Right lobe of liver (tissue), 6 donors: ENCODE measurements around the gene LRFN2. TPM values are rescaled to one million over a fixed set of nuclear protein-coding genes. Genes with fewer than 3 reads are reported as not detected.

Source experiments
- ATAC-seq, 4 donors: fragments of 200-7000 bp; cut with Tn5 transposase; one replicate each; pipeline ENCODE4 v1.9.1; 2020; ENCODE audit warnings: mild to moderate bottlenecking in 4 of 4, moderate library complexity in 4 of 4
- DNase-seq, 3 donors: peaks; one replicate each; pipeline ENCODE4 v3.0.0-alpha.2; 2020
- H3K27ac ChIP-seq, 3 donors: fragments of 200-600 bp; one replicate each; pipeline ENCODE4 v1.8.0; 2022
- H3K27me3 ChIP-seq, 2 donors: fragments of 200-600 bp; one replicate each; pipeline ENCODE4 v1.8.0; 2022
- H3K36me3 ChIP-seq, 4 donors: fragments of 200-600 bp; sonication (generic) in 1 of 4; one replicate each; pipeline versions ENCODE4 v1.5.1 to v1.8.0; 2017 to 2022; ENCODE audit warnings: control low read depth in 1 of 4
- H3K4me1 ChIP-seq, 4 donors: fragments of 200-600 bp; sonication (generic) in 1 of 4; one replicate each; pipeline versions ENCODE4 v1.5.1 to v1.8.0; 2017 to 2022; ENCODE audit warnings: control low read depth in 1 of 4
- H3K4me3 ChIP-seq, 3 donors: fragments of 200-600 bp; one replicate each; pipeline ENCODE4 v1.8.0; 2022
- H3K9me3 ChIP-seq, 4 donors: fragments of 200-600 bp; sonication (generic) in 1 of 4; one replicate each; pipeline versions ENCODE4 v1.5.1 to v1.8.0; 2017 to 2022; ENCODE audit warnings: control low read depth in 1 of 4
- POLR2A ChIP-seq: fragments of 450-650 bp; IDR thresholded peaks from one replicate; pipeline ENCODE4 v1.6.1; 2017; ENCODE audit warnings: antibody characterized with exemption, mild to moderate bottlenecking
- WGBS: methylation state at CpG from one replicate; pipeline ENCODE4 v1.1.6; 2018; ENCODE audit warnings: low coverage, low lambda C conversion rate; ENCODE audit not compliant: insufficient coverage; ENCODE audit errors: missing lambda C conversion rate; 5-methylcytosine and 5-hydroxymethylcytosine counted together
- intact Hi-C, 2 donors: fragments of 100-400 bp; cut with DNase I; formaldehyde crosslinking; loops; one replicate each; pipeline versions ENCODE4 v1.11.2 to v1.14.1; 2022
- total RNA-seq, 6 experiments: library from RNA; depleted of rRNA in 2 of 6; stranded (reverse); fragments of >200 nt in 2 of 6; fragmentation: NEBNext Ultra II Directional in 3 of 6; extraction: Animal tissue kit (Norgen Biotek cat#: 25700) in 3 of 6; gene quantifications; one replicate each; pipeline versions ENCODE4 v1.1.0 to v1.2.4, GENCODE V29; 2016 to 2023
- TF ChIP-seq, protein P1 (sequence below), 4 donors: fragments of 200-600 bp in 3 of 4; fragments of 450-650 bp in 1 of 4; IDR thresholded peaks; one replicate each; pipeline versions ENCODE4 v1.5.1 to v1.8.0; 2016 to 2022; ENCODE audit warnings: antibody characterized with exemption in 4 of 4, mild to moderate bottlenecking in 2 of 4
- donor health status: DM: no; HTN: yes; CAD: no.
- donor health status: DM: no; HTN: no; CAD: no.
- donor health status: DM: no; HTN: no; CAD: no.
- donor health status: DM: no; HTN: yes; CAD: no.
- donor health status: DM: no; HTN: yes; CAD: no.

LRFN2 gene
- total RNA-seq, 6 experiments from 2014 or later: 0.19 TPM; not detected in 5

DNA sequence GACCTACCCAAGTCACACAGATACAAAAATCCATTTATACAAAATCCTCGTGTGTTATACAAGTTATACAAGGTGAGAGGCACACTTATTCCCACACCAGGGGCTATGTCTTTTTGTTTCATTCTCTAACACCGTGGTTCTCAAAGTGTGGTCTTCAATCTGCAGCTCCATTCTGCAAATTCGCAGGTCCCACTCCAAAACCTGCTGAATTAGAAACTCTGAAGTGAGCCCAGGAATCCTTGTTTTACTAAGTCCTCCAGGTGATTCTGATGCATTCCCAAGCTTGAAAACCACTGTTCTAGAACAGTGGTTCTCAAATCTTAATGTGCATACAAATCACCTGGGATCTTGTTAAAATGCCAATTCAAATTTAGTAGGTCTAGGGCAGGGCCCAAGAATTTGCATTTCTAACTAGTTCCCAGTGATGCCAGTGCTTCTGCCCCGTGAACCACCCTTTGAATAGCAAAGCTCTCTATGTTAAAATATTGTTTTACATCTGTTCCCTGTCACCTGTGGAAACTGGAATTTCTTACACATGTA, 35.1 kb downstream of the LRFN2 start:
- H3K27ac ChIP-seq: no peak overlapping the region
- H3K4me1 ChIP-seq: no peaks in the 10 kb centered on the region
- no peak for ATAC-seq
- TF ChIP-seq, protein P1, sequence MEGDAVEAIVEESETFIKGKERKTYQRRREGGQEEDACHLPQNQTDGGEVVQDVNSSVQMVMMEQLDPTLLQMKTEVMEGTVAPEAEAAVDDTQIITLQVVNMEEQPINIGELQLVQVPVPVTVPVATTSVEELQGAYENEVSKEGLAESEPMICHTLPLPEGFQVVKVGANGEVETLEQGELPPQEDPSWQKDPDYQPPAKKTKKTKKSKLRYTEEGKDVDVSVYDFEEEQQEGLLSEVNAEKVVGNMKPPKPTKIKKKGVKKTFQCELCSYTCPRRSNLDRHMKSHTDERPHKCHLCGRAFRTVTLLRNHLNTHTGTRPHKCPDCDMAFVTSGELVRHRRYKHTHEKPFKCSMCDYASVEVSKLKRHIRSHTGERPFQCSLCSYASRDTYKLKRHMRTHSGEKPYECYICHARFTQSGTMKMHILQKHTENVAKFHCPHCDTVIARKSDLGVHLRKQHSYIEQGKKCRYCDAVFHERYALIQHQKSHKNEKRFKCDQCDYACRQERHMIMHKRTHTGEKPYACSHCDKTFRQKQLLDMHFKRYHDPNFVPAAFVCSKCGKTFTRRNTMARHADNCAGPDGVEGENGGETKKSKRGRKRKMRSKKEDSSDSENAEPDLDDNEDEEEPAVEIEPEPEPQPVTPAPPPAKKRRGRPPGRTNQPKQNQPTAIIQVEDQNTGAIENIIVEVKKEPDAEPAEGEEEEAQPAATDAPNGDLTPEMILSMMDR (IDR thresholded peaks at IDR 0.05): no peak
- no peak for TF ChIP-seq POLR2A
- H3K4me3 ChIP-seq: no peak overlapping the region
- no peak for DNase-seq
- no peaks in the 10 kb centered on the region for H3K9me3 ChIP-seq
- WGBS: 71% methylated on average over 4 of the region's 4 CpGs
- intact Hi-C loops: no loop called here
- H3K36me3 ChIP-seq: no peaks in the 10 kb centered on the region
- H3K27me3 ChIP-seq: no peaks in the 10 kb centered on the region

DNA sequence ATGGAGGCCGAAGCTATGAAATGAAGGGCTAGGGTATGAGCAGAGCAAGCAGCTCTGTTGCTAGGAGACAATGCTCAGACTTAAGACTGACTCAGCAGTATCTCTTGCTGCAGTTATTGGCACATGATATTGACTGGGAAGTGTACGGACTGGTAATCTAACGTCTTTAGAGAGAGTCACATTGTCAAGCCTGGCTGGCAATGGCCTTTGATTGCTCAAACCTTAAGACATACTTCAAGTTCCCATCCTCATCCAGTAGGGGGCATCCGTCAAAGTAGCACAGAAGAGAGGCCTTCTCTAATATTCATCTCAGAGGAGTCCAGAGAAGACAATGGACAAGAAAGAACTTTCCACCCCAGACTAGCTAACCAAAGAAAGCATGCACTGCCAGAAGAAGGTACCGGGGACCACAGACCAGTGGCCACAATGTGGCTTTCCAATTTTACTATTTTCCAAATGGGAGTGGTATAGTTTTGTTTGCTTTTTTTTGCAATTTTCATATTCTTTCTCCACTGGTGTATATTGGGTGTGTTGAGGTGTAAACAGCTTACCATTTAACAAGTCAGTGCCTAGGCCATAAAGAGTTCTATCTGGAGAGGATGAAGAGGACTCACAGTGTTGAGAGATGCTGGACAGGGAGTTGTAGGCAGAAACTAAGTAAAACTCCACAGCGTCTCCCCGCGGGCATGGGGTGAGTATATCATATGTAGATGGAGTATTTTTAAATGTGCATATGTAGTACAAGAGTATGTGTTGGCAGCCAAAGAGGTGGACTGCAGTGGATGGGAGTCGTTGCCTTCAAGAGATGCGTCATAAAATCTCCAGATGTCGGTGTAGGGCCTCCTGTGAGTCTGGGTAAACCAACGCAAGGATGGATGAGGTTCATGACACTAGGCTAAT, 36.7 kb downstream of the LRFN2 start:
- no peak for TF ChIP-seq POLR2A
- TF ChIP-seq, protein P1 (IDR thresholded peaks at IDR 0.05): peak; percentile 17 to 59 (median 44)
- Histone ChIP-seq H3K4me3 (no peak overlapping the region), H3K9me3 (no peaks in the 10 kb centered on the region), H3K4me1 (no peaks in the 10 kb centered on the region), H3K27ac (no peak overlapping the region), H3K36me3 (no peaks in the 10 kb centered on the region), H3K27me3 (no peaks in the 10 kb centered on the region)
- intact Hi-C loops: no loop called here
- WGBS: 82% methylated on average over 10 of the region's 12 CpGs
- DNase-seq: no peak
- ATAC-seq: peak; percentile 51 to 74 (median 56)

DNA sequence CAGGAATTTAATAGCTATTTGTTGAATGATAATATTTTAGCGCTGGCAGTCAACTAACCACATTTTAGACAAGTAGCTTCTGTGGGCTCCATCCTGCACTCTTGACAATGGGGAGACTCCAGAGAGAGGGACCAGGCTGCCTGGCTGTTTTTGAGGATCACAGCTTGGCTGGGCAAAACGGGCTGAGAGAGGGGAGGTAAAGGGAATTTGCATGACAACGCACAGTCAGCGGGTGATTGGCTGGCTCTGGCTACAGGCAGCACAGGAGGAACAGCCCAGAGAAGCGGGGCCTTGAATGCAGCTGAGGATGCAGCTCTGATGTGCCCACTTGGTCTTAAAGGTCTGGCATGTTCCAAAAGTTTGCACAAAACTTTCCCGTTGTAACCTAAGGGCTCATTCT, 41.2 kb downstream of the LRFN2 start:
- TF ChIP-seq POLR2A: no peak
- TF ChIP-seq, protein P1 (IDR thresholded peaks at IDR 0.05): no peak
- Histone ChIP-seq H3K27ac (no peak overlapping the region), H3K9me3 (no peaks in the 10 kb centered on the region), H3K27me3 (no peaks in the 10 kb centered on the region), H3K36me3 (no peaks in the 10 kb centered on the region), H3K4me3 (no peak overlapping the region), H3K4me1 (no peaks in the 10 kb centered on the region)
- intact Hi-C loops: no loop called here
- no peak for DNase-seq
- WGBS: 46% methylated on average over 3 of the region's 6 CpGs
- no peak for ATAC-seq

DNA sequence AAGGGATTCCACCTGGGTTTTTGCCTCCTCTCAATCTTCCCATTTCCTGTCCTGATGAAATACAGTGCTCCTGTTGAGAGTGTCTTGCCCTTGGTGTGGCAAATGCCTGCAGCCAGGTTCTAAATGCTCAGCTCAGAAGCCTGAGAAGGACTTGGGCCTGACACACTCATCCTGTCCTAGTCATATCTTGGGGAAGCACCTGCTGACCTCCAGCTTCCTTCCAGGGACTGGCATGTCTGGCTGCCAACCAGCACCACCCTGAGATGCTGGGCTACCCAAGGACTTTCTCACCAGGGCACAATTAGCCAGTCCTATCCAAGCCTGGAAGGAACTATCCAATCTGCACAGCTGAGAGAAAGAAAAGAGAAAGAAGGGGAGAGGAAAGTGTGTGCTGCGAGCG, 43.4 kb downstream of the LRFN2 start:
- Histone ChIP-seq H3K4me1 (no peaks in the 10 kb centered on the region), H3K27ac (no peak overlapping the region), H3K9me3 (no peaks in the 10 kb centered on the region), H3K4me3 (no peak overlapping the region), H3K27me3 (no peaks in the 10 kb centered on the region), H3K36me3 (no peaks in the 10 kb centered on the region)
- 60% methylated on average over 2 of the region's 2 CpGs for WGBS
- no peak for ATAC-seq
- TF ChIP-seq POLR2A: no peak
- TF ChIP-seq, protein P1 (IDR thresholded peaks at IDR 0.05): no peak
- DNase-seq: no peak
- intact Hi-C loops: no loop called here
